ENCODE data around the gene PLCH1.

GRCh38 chr3:155661042-155661441, 83.8 kb downstream of the PLCH1 start:
- TF ChIP-seq CTCF (IDR thresholded peaks at IDR 0.05) (no peak), EZH2 (IDR thresholded peaks at IDR 0.05; ENCODE audit: borderline replicate concordance, insufficient read depth, low read depth, low read length, poor library complexity, severe bottlenecking) (no peak)

Data from B cell (primary cell).